GM12878 (cell line): ENCODE results near the gene ARVCF. TPM values are rescaled to one million over a fixed set of nuclear protein-coding genes. Genes with fewer than 3 reads are reported as not detected.

Experiments used
- ATAC-seq: fragments of 200-7000 bp; cut with Tn5 transposase; 3 replicates; pipeline ENCODE4 v1.9.1; 2020; ENCODE audit warnings: mild to moderate bottlenecking, moderate library complexity
- BruUV-seq: library from RNA; stranded (reverse); fragments of 400-500 nt; replicated peaks from 2 replicates; lab custom pipeline; 2021; lab: Mats Ljungman, UMichigan
- CTCF ChIA-PET: fragments of 300-600 bp; sonication (Branson Sonifier 250); formaldehyde crosslinking; extraction: SDS; loops from one replicate; lab custom pipeline; 2021; ENCODE audit warnings: inconsistent platforms; lab: Yijun Ruan, JAX
- POLR2A ChIA-PET: fragments of 350-600 bp; formaldehyde crosslinking; extraction: SDS; loops from one replicate; lab custom pipeline; 2021; ENCODE audit warnings: inconsistent platforms; lab: Charles Lee
- RAD21 ChIA-PET: fragments of 300-600 bp; sonication (Branson Sonifier 250); formaldehyde crosslinking; loops from one replicate; lab custom pipeline; 2023; ENCODE audit warnings: antibody characterized with exemption; ENCODE audit not compliant: unreplicated experiment; lab: Charles Lee
- SMC1A ChIA-PET: fragments of 300-600 bp; sonication (Branson Sonifier 250); formaldehyde crosslinking; loops from one replicate; lab custom pipeline; 2023; ENCODE audit not compliant: unreplicated experiment, uncharacterized antibody; lab: Charles Lee
- DNase-seq: peaks from one replicate; pipeline ENCODE4 v3.0.0-alpha.2; 2011; ENCODE audit warnings: low read depth, low spot score
- FAIRE-seq: peaks from 3 replicates; lab custom pipeline; 2011; peaks lifted over from hg19 to GRCh38; lab: Jason Lieb, UNC
- H2AFZ ChIP-seq: 2 replicates; pipeline ENCODE4 v1.6.0; 2011; ENCODE audit warnings: low read depth, low read length, control low read depth; ENCODE audit not compliant: control insufficient read depth
- H3K27ac ChIP-seq: 2 replicates; pipeline ENCODE4 v1.5.1; 2011; ENCODE audit warnings: control low read depth; ENCODE audit not compliant: control insufficient read depth, insufficient read depth
- H3K27me3 ChIP-seq, 2 experiments: replicated peaks in 1 of 2; 2 replicates each; pipeline versions ENCODE4 v1.6.0 to v1.6.1; 2011; ENCODE audit warnings: low read length in 1 of 2; ENCODE audit not compliant: control insufficient read depth in 2 of 2, insufficient read depth in 2 of 2
- H3K36me3 ChIP-seq, 2 experiments: 2 replicates each; pipeline ENCODE4 v1.5.1; 2011; ENCODE audit warnings: low read length in 1 of 2; ENCODE audit not compliant: control insufficient read depth in 2 of 2, insufficient read depth in 2 of 2
- H3K4me1 ChIP-seq: 2 replicates; pipeline ENCODE4 v1.6.1; 2011; ENCODE audit warnings: mild to moderate bottlenecking, low read length, moderate library complexity, mixed read lengths; ENCODE audit not compliant: control insufficient read depth, insufficient read depth
- H3K4me2 ChIP-seq: 2 replicates; pipeline ENCODE4 v1.6.0; 2011; ENCODE audit warnings: control low read depth; ENCODE audit not compliant: control insufficient read depth, insufficient read depth
- H3K4me3 ChIP-seq: fragments of 200-600 bp; sonication (generic); 2 replicates; pipeline ENCODE4 v1.5.1; 2016
- H3K79me2 ChIP-seq: 2 replicates; pipeline ENCODE4 v1.6.0; 2011; ENCODE audit warnings: low read length; ENCODE audit not compliant: control insufficient read depth, insufficient read depth
- H3K9ac ChIP-seq: 2 replicates; pipeline ENCODE4 v1.8.0; 2011; ENCODE audit warnings: low read length, control low read depth, mixed read lengths; ENCODE audit not compliant: control insufficient read depth, insufficient read depth
- H3K9me3 ChIP-seq: replicated peaks from 3 replicates; pipeline ENCODE4 v1.5.1; 2011; ENCODE audit warnings: mild to moderate bottlenecking, low read length; ENCODE audit not compliant: control insufficient read depth, insufficient read depth
- H4K20me1 ChIP-seq: 2 replicates; pipeline ENCODE4 v1.6.0; 2011; ENCODE audit not compliant: control insufficient read depth, insufficient read depth
- ATF3 ChIP-seq: IDR thresholded peaks from 2 replicates; pipeline ENCODE4 v1.6.1; 2011; ENCODE audit warnings: low read depth, mild to moderate bottlenecking, low read length, moderate library complexity, borderline replicate concordance; ENCODE audit errors: extremely low read depth
- BCLAF1 ChIP-seq: fragments of 450-650 bp; IDR thresholded peaks from 2 replicates; pipeline ENCODE4 v1.6.1; 2017; ENCODE audit warnings: antibody characterized with exemption, mild to moderate bottlenecking, moderate library complexity
- EGR1 ChIP-seq, 2 experiments: IDR thresholded peaks; 1 replicate in 1 of 2; 2 replicates in 1 of 2; pipeline ENCODE4 v1.6.1; 2011 to 2012; ENCODE audit warnings: low read depth in 2 of 2, low read length in 2 of 2, borderline replicate concordance in 1 of 2, mild to moderate bottlenecking in 1 of 2, moderate library complexity in 1 of 2
- KDM1A ChIP-seq: fragments of 200-600 bp; sonication (generic); IDR thresholded peaks from 2 replicates; pipeline ENCODE4 v1.6.1; 2016; ENCODE audit warnings: borderline replicate concordance
- LARP7 ChIP-seq: fragments of 450-650 bp; IDR thresholded peaks from 2 replicates; pipeline ENCODE4 v1.6.1; 2017; ENCODE audit warnings: mild to moderate bottlenecking
- MAX ChIP-seq: IDR thresholded peaks from 2 replicates; pipeline ENCODE4 v1.6.1; 2012; ENCODE audit warnings: low read depth, low read length, improper control_type of control experiment
- PAX5 ChIP-seq: IDR thresholded peaks from 2 replicates; pipeline ENCODE4 v1.6.1; 2011; ENCODE audit warnings: low read depth, low read length, borderline replicate concordance
- SIN3A ChIP-seq: IDR thresholded peaks from 2 replicates; pipeline ENCODE4 v1.6.1; 2012; ENCODE audit warnings: low read depth, low read length, improper control_type of control experiment
- STAT1 ChIP-seq: fragments of 450-650 bp; conservative IDR thresholded peaks from 2 replicates; pipeline ENCODE4 v1.6.1; 2014; ENCODE audit warnings: antibody characterized with exemption, mild to moderate bottlenecking
- WGBS: methylation state at CpG from one replicate; pipeline ENCODE4 v1.1.6; 2016; ENCODE audit warnings: low lambda C conversion rate; ENCODE audit not compliant: insufficient replicate concordance, insufficient coverage; ENCODE audit errors: missing lambda C conversion rate; 5-methylcytosine and 5-hydroxymethylcytosine counted together
- in situ Hi-C: fragments of 300-500 bp; cut with MboI; formaldehyde crosslinking; loops from 9 replicates; pipeline ENCODE4 v1.14.3; 2018; ENCODE audit warnings: mixed read lengths
- intact Hi-C: fragments of 100-400 bp; cut with micrococcal nuclease; formaldehyde crosslinking; loops from one replicate; pipeline ENCODE4 v1.14.2; 2022; ENCODE audit not compliant: unreplicated experiment
- polyA plus RNA-seq, 11 experiments: library from polyadenylated mRNA; depleted of rRNA in 4 of 11; unstranded in 6 of 11; stranded (reverse) in 5 of 11; fragments of >200 nt; fragmentation: Nextera tagmentation in 4 of 11; fragmentation: Illumina TruSeq in 1 of 11; extraction: Ambion mirVana in 4 of 11; extraction: Trizol in 1 of 11; gene quantifications; 1 replicate in 1 of 11; 2 replicates in 10 of 11; pipeline versions ENCODE4 v1.2.1 to v1.2.3, GENCODE V29; 2011 to 2016; ENCODE audit warnings: inconsistent platforms in 2 of 11, missing spikeins in 2 of 11, low read depth in 1 of 11
- total RNA-seq, 4 experiments: library from RNA; depleted of rRNA in 3 of 4; stranded (reverse); fragments of >200 nt in 3 of 4; fragmentation: Illumina TruSeq in 1 of 4; extraction: Trizol in 1 of 4; gene quantifications; 2 replicates each; pipeline versions ENCODE4 v1.2.1 to v1.2.3, GENCODE V29; 2013 to 2021

The ARVCF gene
- total and polyA plus RNA-seq, 10 of the 15 experiments (the other 5 are each of a cell fraction or from before 2014, with no cell fraction given) = 0.13 to 1.9 (median 1.0) TPM; not detected in 2

GRCh38 chr22:19940536-19941364, 75.9 kb downstream of the ARVCF start:
- H3K4me3 ChIP-seq = peak overlapping the region; percentile 94
- H3K4me1 ChIP-seq = peaks cover 15% of the 10 kb centered on the region; the same call in 1 of the 2 replicates
- H2AFZ ChIP-seq = peak overlapping the region; percentile 92
- BruUV-seq = TSS peak; percentile 51
- TF ChIP-seq SIN3A (0 out of 2 replicates have a peak, but pooled peaks have one; percentile 8), STAT1 (no peak)
- TF ChIP-seq, all 136 proteins: peak for 1
- Histone ChIP-seq H3K36me3 (no peaks in the 10 kb centered on the region), H3K4me2 (peak overlapping the region; percentile 70), H3K79me2 (peaks cover 39% of the 10 kb centered on the region), H4K20me1 (no peaks in the 10 kb centered on the region), H3K27ac (peak overlapping the region; percentile 91), H3K27me3 (no peaks in the 10 kb centered on the region), H3K9ac (peak overlapping the region; percentile 100), H3K9me3 (no peaks in the 10 kb centered on the region; the same call in 2 of the 3 replicates)
- SMC1A ChIA-PET = no interaction called here
- CTCF ChIA-PET = interaction anchor here (1.2 to 2.0 kb wide), 3 partner anchors 13 to 210 kb away, joined by 3 to 8 read pairs (median 4); no protein-coding TSS in a partner anchor
- DNase-seq (no peak), FAIRE-seq (no peak), ATAC-seq (peak; percentile 15)
- in situ Hi-C loops = no loop called here
- RAD21 ChIA-PET = no interaction called here
- 71% methylated on average over 21 of the region's 21 CpGs for WGBS
- intact Hi-C loops = loop anchor here (5.0 kb wide), 1 partner anchor 83 kb away; no protein-coding TSS in a partner anchor
- POLR2A ChIA-PET = interaction anchor here (0.5 kb wide), 1 partner anchor 380 kb away, joined by 5 read pairs; no protein-coding TSS in a partner anchor

GRCh38 chr22:19937616-19938473, 78.8 kb downstream of the ARVCF start:
- ChIA-PET RAD21 (no interaction called here), POLR2A (no interaction called here), CTCF (interaction anchor here (1.2 kb wide), 1 partner anchor 28 kb away, joined by 4 read pairs; no protein-coding TSS in a partner anchor), SMC1A (no interaction called here)
- Histone ChIP-seq H3K9me3 (no peaks in the 10 kb centered on the region; the same call in 2 of the 3 replicates), H3K36me3 (no peaks in the 10 kb centered on the region), H3K27ac (no peak overlapping the region), H2AFZ (no peak overlapping the region), H3K79me2 (peaks cover 21% of the 10 kb centered on the region), H3K4me3 (no peak overlapping the region), H3K4me1 (peaks cover 6% of the 10 kb centered on the region; the same call in 1 of the 2 replicates), H3K4me2 (no peak overlapping the region), H4K20me1 (no peaks in the 10 kb centered on the region), H3K27me3 (no peaks in the 10 kb centered on the region), H3K9ac (no peak overlapping the region)
- ATAC-seq (no peak), DNase-seq (no peak), FAIRE-seq (no peak)
- in situ Hi-C loops = no loop called here
- no TSS peak for BruUV-seq
- 98% methylated on average over 16 of the region's 16 CpGs for WGBS
- intact Hi-C loops = no loop called here
- no peak for TF ChIP-seq MAX
- TF ChIP-seq LARP7 = no peak
- no peak for TF ChIP-seq ATF3
- no peak for TF ChIP-seq KDM1A
- no peak for TF ChIP-seq EGR1 (IDR thresholded peaks at IDR 0.05; ENCODE audit: borderline replicate concordance in 1 of 2, low read depth in 2 of 2, low read length in 2 of 2)
- no peak for TF ChIP-seq BCLAF1
- TF ChIP-seq PAX5 = no peak
